SK-N-DZ (cell line): Measurements from ENCODE around the gene PARP1. TPM values are rescaled to one million over a fixed set of nuclear protein-coding genes. Genes with fewer than 3 reads are reported as not detected.
"Not testable (repeated sequence)": the region's sequence is repeated elsewhere in the genome, so short reads cannot be mapped to it uniquely, and the experiment has no call there.

Experiments used
- DNase-seq: peaks from one replicate; pipeline ENCODE4 v3.0.0-alpha.2; 2015; ENCODE audit warnings: low spot score
- polyA plus RNA-seq, 2 experiments: library from polyadenylated mRNA; depleted of rRNA; stranded (reverse); fragments of >200 nt; gene quantifications; 2 replicates each; pipeline ENCODE4 v1.2.3, GENCODE V29; 2014

The PARP1 gene
- 181 and 222 TPM in 2 replicates for polyA plus RNA-seq (2014; cell fraction: cytosol; rRNA removed)
- polyA plus RNA-seq (2014; cell fraction: nucleus; rRNA removed): 96.2 and 100 TPM in 2 replicates

DNA sequence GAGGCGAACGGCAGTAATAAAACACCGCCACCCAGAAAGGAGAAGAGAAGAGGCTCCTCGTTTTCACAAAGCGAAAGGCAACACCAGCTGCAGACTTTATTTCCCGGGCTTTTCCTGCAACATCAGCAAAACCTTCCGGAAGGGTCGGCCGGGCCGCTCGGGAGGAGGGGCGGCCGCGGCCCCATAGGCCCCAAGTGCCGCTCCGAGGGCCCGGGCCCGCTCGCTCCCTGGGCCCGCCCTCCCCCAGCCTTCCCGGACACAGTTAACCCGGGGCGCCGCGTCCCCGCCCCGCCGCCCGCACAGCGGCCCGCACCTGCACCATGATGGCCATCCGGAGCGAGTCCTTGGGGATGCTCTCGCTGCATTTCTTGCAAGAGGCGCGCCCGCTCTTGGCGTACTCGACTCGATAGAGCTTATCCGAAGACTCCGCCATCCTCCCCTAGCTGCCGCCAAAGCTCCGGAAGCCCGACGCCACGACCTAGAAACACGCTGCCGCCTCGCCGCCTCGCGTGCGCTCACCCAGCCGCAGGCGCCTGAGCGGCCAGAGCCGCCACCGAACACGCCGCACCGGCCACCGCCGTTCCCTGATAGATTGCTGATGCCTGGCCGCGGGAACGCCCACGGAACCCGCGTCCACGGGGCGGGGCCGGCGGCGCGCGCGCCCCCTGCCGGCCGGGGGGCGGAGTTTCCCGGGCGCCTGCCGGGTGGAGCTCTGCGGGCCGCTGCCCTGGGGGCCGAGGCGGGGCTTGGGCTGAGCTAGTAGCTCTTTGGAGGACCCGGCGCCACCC lies at the start of gene PARP1:
PARP1 (minus strand) TSS at position 597 of the 788 bp plus-strand sequence; CDS start at position 433, 164 bp downstream.
- DNase-seq: peak; percentile 84

GRCh38 chr1:226457307-226457712 lies 49.4 kb upstream of the PARP1 start:
- DNase-seq: no peak

- no peak for DNase-seq
Observed at GRCh38 chr1:226455843-226456242, 48.0 kb upstream of the PARP1 start.

- no peak for DNase-seq
Observed at GRCh38 chr1:226454349-226454748, 46.5 kb upstream of the PARP1 start.

GRCh38 chr1:226453015-226453704 lies 45.3 kb upstream of the PARP1 start:
- no peak for DNase-seq

DNA sequence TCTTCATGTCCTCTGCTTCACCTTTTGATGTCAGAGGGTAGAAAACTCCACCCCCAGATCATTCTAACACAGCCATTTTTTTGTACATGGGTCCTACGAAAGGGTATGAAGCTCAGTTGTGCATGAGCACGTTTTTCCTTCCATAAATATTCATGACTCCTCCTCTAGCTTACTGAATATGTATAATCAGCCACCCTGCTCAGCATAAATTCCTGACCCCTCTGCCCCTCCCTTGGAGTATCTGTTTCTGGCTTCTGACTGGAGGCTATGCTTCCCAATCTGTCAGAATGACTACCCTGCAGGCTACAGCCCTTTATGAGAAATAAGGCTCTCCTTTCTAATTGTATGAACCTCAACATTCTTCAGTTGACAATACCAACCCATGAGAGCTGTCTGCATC lies 42.8 kb upstream of the PARP1 start:
- no peak for DNase-seq

DNA sequence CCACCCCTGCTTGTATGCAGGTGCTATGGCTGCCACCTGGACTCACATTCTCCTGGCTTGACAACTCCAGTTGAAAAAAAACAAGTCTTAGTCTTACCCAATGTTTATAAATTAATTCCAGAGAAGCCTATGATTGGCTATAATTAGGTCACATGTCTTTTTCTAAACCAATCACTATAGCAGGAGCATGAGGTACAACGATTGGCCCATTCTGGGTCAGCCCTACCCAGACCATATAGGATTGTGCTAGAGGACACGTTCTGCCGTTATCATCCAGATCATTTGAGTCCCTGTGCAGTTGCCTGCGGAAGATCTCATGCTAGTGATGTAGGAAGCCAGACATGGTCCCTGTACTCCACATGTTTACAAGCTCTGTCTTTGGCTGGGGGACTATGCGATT lies 41.9 kb upstream of the PARP1 start:
- DNase-seq: no peak

DNA sequence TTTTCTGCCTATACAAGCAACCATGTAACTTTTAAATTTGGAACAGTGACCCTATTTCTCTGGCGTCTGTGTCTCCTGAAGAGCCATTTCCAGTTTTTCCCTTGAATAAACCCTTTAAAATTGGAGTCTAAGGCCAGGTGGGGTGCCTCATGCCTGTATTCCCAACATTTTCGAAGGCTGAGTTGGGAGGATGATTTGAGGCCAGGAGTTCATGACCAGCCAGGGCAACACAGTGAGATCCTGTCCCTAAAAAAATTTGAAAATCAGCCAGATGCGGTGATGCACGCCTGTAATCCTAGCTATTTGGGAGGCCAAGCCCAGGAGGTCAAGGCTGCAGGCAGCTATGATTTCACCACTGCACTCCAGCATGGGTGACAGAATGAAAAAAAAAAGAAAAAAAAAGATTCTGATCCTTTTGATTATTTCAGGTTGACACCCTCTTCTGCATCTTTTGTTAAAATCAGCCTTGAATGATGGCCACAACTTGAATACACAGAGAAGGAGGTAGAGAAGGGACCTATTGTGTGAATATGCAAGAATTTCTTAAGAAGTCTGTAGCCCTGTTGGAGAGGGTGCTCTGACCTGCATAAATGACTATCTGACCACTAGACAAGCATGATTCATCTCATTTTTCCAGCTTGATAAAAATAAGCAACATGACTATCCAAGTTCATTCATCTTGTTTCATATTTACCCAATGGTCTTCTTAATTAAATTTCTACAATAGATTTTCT lies 40.2 kb upstream of the PARP1 start:
- no peak for DNase-seq

DNA sequence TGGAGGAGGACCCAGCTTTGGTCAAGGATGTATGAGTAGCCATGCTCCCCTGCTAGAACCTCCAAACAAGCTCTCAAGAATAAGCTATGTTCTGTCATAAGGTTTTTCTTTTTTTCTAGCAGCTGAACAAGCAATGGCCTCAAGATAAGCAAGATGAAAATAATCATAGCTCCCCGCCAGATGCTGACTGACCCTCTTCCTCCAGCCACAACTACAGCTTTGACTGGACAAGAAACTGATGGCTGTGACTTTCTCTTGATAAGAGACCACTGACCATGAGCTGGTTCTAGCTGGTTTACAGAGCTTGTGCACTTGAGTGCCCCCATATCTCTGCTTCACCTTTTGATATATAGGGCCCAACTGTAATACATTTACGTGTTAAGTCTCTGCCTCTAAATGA lies 38.2 kb upstream of the PARP1 start:
- no peak for DNase-seq

- DNase-seq: no peak
Observed at GRCh38 chr1:226444901-226445300, 37.0 kb upstream of the PARP1 start.

- no peak for DNase-seq
Observed at GRCh38 chr1:226443439-226443838, 35.5 kb upstream of the PARP1 start.

GRCh38 chr1:226443033-226443432 lies 35.1 kb upstream of the PARP1 start:
- no peak for DNase-seq

DNA sequence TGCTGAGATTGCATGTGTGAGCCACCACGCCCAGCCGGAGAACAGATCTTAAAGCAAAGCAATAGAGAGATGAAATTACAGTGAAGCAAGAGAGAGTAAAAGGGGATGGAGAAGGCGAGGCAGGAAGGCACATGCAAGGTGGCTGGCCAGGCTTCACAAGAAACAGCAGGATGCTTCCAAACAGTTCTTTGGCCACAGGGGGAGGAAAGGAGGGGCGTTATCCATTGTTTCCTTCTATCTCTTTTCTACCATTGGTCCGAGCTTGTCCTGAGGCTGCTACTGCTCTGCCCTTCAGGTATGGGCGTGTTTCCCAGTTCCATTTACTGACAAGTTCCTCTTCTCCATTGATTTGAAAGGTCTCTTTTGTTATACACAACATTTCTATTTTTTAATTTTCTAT lies 33.7 kb upstream of the PARP1 start:
- no peak for DNase-seq

GRCh38 chr1:226440512-226440911 lies 32.6 kb upstream of the PARP1 start:
- no peak for DNase-seq

DNA sequence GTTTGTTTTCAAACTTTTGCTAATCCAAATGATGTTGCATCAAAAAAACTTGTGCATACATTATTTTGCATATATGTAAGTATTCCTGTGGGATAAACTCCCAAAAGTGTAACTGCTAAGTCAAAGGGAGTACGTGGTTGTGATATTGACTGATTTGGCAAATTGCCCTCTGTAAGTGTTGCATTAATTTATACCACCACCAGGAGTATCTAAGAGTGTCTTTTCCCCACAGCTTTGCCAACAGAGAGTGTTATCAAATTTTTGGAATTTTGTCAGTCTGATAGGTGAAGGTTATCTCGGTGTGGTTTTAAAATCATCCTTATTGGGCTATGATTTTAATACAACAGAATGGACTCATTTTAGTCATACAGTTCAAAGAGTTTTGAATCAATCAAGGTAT lies 30.1 kb upstream of the PARP1 start:
- DNase-seq: no peak

DNA sequence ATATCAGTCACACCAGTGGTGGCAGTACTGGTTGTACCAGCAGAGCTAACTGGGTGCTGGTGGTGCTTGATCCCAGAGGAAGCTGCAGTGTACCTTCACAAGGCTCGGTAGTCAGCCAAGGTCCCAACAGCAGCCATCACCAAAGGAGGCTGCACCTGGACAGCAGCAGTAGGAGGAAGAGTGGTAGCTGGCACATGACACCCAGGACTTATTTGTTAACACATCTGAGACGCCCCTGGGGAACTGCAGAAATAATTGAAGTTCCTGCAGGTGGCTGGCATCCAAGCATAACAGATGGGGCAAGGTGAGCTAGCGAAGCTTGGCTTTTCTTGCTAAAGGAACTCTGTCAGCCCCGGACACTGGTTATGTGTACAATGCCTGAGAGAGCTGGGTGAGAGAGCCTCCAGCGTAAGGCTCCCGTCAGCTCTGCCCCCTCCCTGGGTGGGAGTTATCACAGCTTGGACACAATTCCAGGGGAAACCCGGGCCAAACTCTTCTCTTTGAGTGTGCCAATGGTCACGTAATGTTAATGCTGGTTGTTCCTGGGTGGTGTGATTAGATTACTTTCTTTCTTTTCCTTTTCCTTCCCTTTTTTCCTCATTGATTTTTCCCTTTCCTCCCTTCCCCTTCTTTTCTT lies 29.1 kb upstream of the PARP1 start:
- no peak for DNase-seq

DNA sequence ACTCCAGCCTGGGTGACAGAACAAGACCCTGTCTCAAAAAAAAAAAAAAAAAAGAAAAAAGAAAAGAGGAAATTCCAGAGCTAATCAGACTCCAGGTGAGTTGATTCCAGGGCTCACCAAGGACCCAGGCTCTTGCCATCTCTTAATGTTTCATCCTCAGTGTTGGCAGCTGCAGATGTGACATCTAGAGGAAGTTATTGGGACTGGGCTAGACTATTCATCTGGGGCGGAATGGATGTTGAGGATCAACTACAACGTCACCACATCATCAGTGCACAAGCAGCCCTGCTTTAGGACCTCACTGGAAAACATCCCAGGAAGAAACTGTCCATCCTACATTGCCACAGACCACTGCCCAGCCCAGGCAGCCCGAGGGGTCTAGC lies 28.6 kb upstream of the PARP1 start:
- DNase-seq: no peak

DNA sequence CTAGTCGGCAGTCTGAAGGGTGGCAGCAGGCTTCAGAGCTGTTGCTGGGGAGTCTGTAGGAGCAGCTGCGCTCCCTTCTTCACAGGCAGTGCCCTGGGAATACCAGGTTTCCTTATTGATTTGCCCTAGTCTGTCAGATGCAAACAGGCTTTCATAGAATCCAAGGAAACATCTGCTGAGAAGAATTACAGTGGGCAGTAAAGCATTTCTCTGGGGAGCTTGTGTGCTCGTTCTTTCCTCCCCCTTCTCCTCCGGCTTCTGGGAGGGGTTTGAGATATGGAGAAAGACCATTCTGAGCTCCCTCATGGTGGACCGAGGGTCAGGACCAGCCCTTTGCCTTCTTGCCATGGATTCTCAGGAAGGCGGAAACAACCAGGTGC lies 25.4 kb upstream of the PARP1 start:
- no peak for DNase-seq

- peak; percentile 67 for DNase-seq
Observed at GRCh38 chr1:226432586-226433340, 24.9 kb upstream of the PARP1 start.

DNA sequence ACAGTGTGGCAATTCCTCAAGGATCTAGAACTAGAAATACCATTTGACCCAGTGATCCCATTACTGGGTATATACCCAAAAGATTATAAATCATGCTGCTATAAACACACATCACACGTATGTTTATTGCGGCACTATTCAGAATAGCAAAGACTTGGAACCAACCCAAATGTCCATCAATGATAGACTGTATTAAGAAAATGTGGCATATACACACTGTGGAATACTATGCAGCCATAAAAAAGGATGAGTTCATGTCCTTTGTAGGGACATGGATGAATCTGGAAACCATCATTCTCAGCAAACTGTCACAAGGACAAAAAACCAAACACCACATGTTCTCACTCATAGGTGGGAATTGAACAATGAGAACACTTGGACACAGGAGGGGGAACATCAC lies 24.0 kb upstream of the PARP1 start:
- not testable (repeated sequence) for DNase-seq
